HCEC 1CT (cell line): Measurements from ENCODE around the gene DPEP3.
A peak's percentile ranks its signal among the peaks of the same experiment; 100 is the strongest.

Experiments
- DNase-seq: peaks from one replicate; pipeline ENCODE4 v3.0.0-alpha.2; 2017

Gene DPEP3

DNA sequence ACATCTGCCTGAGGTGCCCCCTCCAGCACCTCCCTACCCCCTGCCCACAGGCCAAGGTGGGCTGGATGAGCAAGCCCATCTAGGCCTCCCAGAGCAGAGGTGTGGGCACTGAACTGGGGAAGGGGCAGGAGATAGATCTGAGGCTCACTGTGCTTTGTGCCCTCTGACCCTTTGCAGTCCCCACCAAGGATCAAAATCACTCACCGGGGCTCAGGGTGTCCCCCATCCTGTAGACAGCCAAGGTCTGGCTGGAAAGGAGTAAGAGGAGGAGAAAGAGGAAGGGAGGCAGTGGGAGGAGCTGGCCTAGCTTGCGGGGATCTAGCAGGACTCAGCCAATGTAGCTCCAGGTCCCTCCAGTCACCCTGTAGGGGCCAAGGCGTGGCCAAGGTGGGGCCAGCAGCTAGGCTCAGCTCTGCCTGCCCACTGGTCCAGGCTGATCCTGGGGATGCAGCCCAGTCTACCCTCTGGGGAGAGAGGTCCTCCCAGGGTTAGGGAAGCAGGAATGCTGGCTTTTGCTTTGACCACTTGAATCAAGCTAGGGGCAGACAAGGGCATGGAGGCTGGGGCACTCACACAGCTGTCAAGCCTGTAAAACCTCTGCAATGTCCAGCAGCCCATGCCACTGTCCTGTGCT is 13.6 kb downstream of the DPEP3 start:
- DNase-seq = no peak

- no peak for DNase-seq
Measured at GRCh38 chr16:67965668-67966548, 14.4 kb downstream of the DPEP3 start.

GRCh38 chr16:67964477-67965131 is 15.7 kb downstream of the DPEP3 start:
- DNase-seq = no peak

DNA sequence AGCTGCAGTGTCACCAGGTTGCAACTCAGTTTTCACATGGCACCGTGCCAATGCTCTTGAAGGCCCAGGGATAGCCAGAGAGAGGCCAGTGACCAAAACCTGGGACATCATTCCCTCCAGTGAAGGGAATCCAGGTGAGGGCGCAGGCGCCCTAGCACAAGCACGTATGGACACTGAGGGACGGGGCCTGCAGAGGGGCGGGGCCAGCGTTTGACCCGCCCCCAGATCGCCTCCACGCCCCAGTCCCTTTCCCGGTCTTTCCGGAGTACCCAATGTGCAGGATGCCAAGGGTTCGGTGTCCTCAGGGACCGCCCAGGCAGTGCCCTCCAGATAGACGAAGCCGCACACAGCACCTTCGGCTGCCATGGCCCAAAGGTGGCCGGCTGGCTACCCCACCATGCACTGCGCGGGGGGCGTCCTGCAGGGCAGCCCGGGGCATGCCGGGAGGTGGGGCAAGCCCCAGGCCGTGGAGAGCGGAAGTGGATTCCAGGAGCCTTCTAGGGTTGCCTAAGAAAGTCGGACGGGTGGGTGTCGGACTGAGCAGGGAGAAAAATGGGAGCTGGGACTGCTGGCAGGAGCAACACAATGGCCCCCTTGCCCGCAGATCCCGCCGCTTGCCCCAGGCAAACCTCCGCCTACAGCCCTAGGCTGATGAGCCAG is 16.5 kb downstream of the DPEP3 start:
- no peak for DNase-seq

DNA sequence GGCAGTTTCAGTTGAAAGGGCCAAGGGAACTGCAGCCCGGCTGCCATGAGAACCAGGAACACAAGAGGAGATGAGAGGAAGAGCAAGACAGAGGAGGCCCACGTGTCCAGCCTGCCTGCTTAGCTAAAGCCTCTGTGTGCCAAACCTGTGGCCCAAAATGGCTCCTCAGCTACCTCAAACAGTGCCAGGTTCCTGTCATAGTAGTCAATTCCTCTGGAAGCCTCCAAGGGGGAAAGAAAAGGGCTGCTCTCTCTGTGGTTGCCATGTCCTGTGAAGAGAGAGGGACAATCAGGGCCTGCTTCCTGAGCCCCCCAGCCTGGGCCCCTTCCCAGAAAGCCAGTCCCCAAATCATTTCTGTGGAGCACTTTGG is 17.0 kb downstream of the DPEP3 start:
- DNase-seq = no peak

DNA sequence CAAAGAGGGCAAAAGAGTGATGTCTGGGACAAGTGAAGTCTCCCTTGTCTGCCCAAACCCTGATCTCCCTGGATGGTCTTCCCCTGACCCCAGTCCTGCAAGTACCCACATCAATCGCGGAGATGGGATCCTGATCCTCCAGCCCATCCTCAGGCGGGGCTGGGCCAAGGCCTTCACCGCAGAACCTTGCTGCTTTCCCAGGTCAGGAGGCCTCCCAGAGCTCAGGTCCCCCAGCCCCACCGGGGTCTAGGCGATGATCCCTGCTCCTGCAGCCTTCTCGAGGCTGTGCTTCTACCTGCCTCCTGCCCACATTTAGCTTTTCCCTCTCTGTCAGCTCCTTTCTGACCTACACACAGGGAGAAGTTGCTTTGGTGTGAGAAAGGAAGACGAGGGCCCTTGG is 18.2 kb downstream of the DPEP3 start:
- DNase-seq = no peak

- no peak for DNase-seq
Measured at GRCh38 chr16:67961551-67961957, 18.7 kb downstream of the DPEP3 start.

- peak; percentile 81 for DNase-seq
Measured at GRCh38 chr16:67959536-67960329, 20.6 kb downstream of the DPEP3 start.

DNA sequence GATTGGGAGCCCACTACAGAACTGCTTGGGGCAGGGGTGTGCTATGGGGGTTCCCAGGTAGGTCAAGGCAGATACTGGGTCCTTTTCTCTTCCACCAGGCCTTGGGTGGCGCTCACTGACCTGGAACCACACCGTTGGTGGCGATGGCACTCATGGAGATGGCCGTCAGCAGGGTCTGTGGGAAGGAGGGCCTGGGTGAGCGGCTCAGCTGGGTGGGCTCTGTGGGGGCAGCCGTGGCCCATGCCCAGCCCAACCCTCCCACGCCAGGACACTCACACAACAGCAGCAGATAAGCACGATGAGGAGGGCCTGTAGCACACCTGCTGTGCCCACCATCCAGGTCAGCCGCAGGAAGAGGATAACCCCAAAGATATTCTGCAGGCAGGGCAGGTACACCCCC is 22.7 kb downstream of the DPEP3 start:
- no peak for DNase-seq

DNA sequence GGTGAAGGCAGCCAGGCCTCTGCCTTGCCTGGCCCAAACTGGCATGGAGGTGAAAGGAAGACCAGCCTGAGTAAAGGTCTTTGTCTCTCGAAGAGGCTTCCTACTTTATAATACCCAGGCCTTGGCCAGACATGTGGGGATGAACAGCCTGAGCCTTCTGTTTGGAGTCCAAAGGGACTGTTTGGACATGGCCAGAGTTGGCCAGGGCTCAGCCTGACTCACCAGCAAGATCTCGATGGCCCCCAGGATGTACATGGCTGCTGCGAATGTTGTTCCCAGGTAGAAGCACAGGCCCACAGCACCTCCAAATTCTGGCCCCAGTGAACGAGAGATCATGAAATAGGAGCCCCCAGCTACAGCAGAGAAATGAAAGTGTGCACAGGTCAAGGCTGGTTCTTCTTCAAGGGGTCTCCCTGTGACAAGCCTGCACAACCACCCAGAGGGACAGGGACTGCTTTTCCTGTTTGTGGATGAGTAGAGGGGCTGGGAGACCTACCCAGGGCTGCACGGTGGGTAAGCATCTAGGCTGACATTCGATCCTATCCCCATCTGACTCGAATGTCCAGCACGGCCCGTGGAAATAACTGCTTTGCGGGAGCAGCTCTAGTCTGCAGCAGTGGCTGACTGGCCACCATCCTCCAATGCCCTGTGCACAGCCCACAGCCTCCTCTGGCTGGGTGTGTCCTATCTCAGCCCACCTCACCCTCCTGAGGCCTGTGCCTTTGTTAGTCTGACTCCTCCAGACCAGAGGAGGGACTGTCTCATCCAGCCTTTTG is 25.7 kb downstream of the DPEP3 start:
- no peak for DNase-seq

- no peak for DNase-seq
Measured at GRCh38 chr16:67953641-67954375, 26.5 kb downstream of the DPEP3 start.

DNA sequence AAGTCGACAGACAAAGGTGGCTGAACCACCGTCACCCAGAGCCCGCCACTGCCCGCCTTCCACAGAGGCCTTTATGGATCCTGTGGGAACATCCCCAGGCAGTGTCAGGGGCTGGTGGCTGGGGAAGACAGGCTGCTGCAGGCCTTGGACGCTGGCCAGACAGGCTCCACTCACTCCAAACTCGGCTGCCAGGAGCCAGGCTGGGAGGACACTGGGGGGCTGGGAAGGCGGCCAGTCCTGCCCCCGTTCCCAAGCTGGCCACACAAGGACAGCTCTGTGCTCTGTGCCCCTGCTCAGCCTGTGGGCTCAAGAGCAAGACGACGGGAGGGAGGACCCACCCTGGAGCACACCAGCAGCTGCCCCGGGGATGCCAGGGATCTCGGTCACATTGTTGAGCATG is 28.8 kb downstream of the DPEP3 start:
- DNase-seq = no peak

- no peak for DNase-seq
Measured at GRCh38 chr16:67950335-67950843, 29.9 kb downstream of the DPEP3 start.

GRCh38 chr16:67949645-67950044 is 30.7 kb downstream of the DPEP3 start:
- no peak for DNase-seq

GRCh38 chr16:67948015-67948414 is 32.3 kb downstream of the DPEP3 start:
- no peak for DNase-seq

- DNase-seq = no peak
Measured at GRCh38 chr16:67946966-67947558, 33.2 kb downstream of the DPEP3 start.

- no peak for DNase-seq
Measured at GRCh38 chr16:67946128-67946569, 34.1 kb downstream of the DPEP3 start.

GRCh38 chr16:67945392-67945933 is 34.8 kb downstream of the DPEP3 start:
- DNase-seq = no peak

- no peak for DNase-seq
Measured at GRCh38 chr16:67944690-67945391, 35.5 kb downstream of the DPEP3 start.
